ENCODE results near the gene MYO3B. TPM values are rescaled to one million over a fixed set of nuclear protein-coding genes. Genes with fewer than 3 reads are reported as not detected.

MYO3B gene
- total RNA-seq, 8 experiments from 2014 or later, result 0.11 to 5.1 (median 0.98) TPM

- Histone ChIP-seq H3K4me3 (no peak overlapping the region), H3K4me1 (replicated peaks in 1 of 2) (no peaks in the 10 kb centered on the region), H3K27ac (no peak overlapping the region)
- in situ Hi-C loops (cut with MboI; ENCODE audit: low pct_unique_long_range_greater_than_20kb in 2 of 9, low sequenced_read_pairs in 9 of 9, unreplicated experiment in 9 of 9), result no loop called here
- 20 to 88% (median 57%) methylated on average over 1 to 4 of the region's 4 CpGs; no CpG with 5 or more reads in 2 of the 10 experiments for WGBS, 10 experiments
- ATAC-seq (replicated peaks in 6 of 8), result no peak
These were observed 507.6 kb downstream of the MYO3B start for GRCh38 chr2:170685591-170685990.

GRCh38 chr2:170689481-170689880 is 511.5 kb downstream of the MYO3B start:
- ATAC-seq (replicated peaks in 6 of 8), result no peak
- no peaks in the 10 kb centered on the region for H3K4me1 ChIP-seq (replicated peaks in 1 of 2)
- in situ Hi-C loops (cut with MboI; ENCODE audit: low pct_unique_long_range_greater_than_20kb in 2 of 9, low sequenced_read_pairs in 9 of 9, unreplicated experiment in 9 of 9), result no loop called here
- H3K4me3 ChIP-seq, result no peak overlapping the region
- 59 to 96% (median 89%) methylated on average over 2 to 5 of the region's 5 CpGs; no CpG with 5 or more reads in 2 of the 10 experiments for WGBS, 10 experiments
- H3K27ac ChIP-seq, result no peak overlapping the region

GRCh38 chr2:170690640-170691039 is 512.7 kb downstream of the MYO3B start:
- 40 to 100% (median 65%) methylated on average over 2 to 8 of the region's 8 CpGs; no CpG with 5 or more reads in 3 of the 10 experiments for WGBS, 10 experiments
- no peak for ATAC-seq (replicated peaks in 6 of 8)
- Histone ChIP-seq H3K4me3 (no peak overlapping the region), H3K4me1 (replicated peaks in 1 of 2) (peaks cover 8 to 9% of the 10 kb centered on the region in 2 donors), H3K27ac (no peak overlapping the region)
- in situ Hi-C loops (cut with MboI; ENCODE audit: low pct_unique_long_range_greater_than_20kb in 2 of 9, low sequenced_read_pairs in 9 of 9, unreplicated experiment in 9 of 9), result no loop called here

GRCh38 chr2:170694316-170694715 is 516.4 kb downstream of the MYO3B start:
- H3K27ac ChIP-seq, result no peak overlapping the region
- ATAC-seq (replicated peaks in 6 of 8), result no peak
- no peak overlapping the region for H3K4me3 ChIP-seq
- WGBS, 10 experiments, result 20 to 93% (median 85%) methylated on average over 2 to 4 of the region's 11 CpGs; no CpG with 5 or more reads in 6 of the 10 experiments
- H3K4me1 ChIP-seq (replicated peaks in 1 of 2), result peaks cover 13 to 15% of the 10 kb centered on the region in 2 donors
- in situ Hi-C loops (cut with MboI; ENCODE audit: low pct_unique_long_range_greater_than_20kb in 2 of 9, low sequenced_read_pairs in 9 of 9, unreplicated experiment in 9 of 9), result no loop called here

- Histone ChIP-seq H3K4me3 (no peak overlapping the region), H3K4me1 (replicated peaks in 1 of 2) (peaks cover 13 to 15% of the 10 kb centered on the region in 2 donors), H3K27ac (no peak overlapping the region)
- ATAC-seq (replicated peaks in 6 of 8), result peak in 6 of 8 experiments; percentile 29 to 75 (median 48)
- in situ Hi-C loops (cut with MboI; ENCODE audit: low pct_unique_long_range_greater_than_20kb in 2 of 9, low sequenced_read_pairs in 9 of 9, unreplicated experiment in 9 of 9), result no loop called here
- 8 to 54% (median 42%) methylated on average over 1 to 6 of the region's 6 CpGs; no CpG with 5 or more reads in 2 of the 10 experiments for WGBS, 10 experiments
These were observed 517.8 kb downstream of the MYO3B start for GRCh38 chr2:170695521-170696410.

GRCh38 chr2:170696948-170697347 is 519.0 kb downstream of the MYO3B start:
- WGBS, 10 experiments, result 60 to 89% (median 79%) methylated on average over 1 to 3 of the region's 3 CpGs; no CpG with 5 or more reads in 6 of the 10 experiments
- in situ Hi-C loops (cut with MboI; ENCODE audit: low pct_unique_long_range_greater_than_20kb in 2 of 9, low sequenced_read_pairs in 9 of 9, unreplicated experiment in 9 of 9), result no loop called here
- Histone ChIP-seq H3K4me3 (no peak overlapping the region), H3K4me1 (replicated peaks in 1 of 2) (peaks cover 13 to 15% of the 10 kb centered on the region in 2 donors), H3K27ac (no peak overlapping the region)
- no peak for ATAC-seq (replicated peaks in 6 of 8)

GRCh38 chr2:170701011-170701410 is 523.1 kb downstream of the MYO3B start:
- 2 to 100% (median 73%) methylated on average over 1 to 4 of the region's 4 CpGs for WGBS, 10 experiments
- in situ Hi-C loops (cut with MboI; ENCODE audit: low pct_unique_long_range_greater_than_20kb in 2 of 9, low sequenced_read_pairs in 9 of 9, unreplicated experiment in 9 of 9), result no loop called here
- ATAC-seq (replicated peaks in 6 of 8), result no peak
- no peak overlapping the region for H3K4me3 ChIP-seq
- H3K27ac ChIP-seq, result no peak overlapping the region
- H3K4me1 ChIP-seq (replicated peaks in 1 of 2), result peaks cover under 1 to 3% of the 10 kb centered on the region in 2 donors

- in situ Hi-C loops (cut with MboI; ENCODE audit: low pct_unique_long_range_greater_than_20kb in 2 of 9, low sequenced_read_pairs in 9 of 9, unreplicated experiment in 9 of 9), result no loop called here
- H3K4me1 ChIP-seq (replicated peaks in 1 of 2), result no peaks in the 10 kb centered on the region
- H3K27ac ChIP-seq, result no peak overlapping the region
- WGBS, 10 experiments, result 20 to 100% (median 73%) methylated on average over 1 to 4 of the region's 4 CpGs; no CpG with 5 or more reads in 3 of the 10 experiments
- H3K4me3 ChIP-seq, result no peak overlapping the region
- ATAC-seq (replicated peaks in 6 of 8), result no peak
These were observed 526.0 kb downstream of the MYO3B start for GRCh38 chr2:170703776-170704476.

All from motor neuron (in vitro differentiated cells).